ENCODE measurements around the gene LGR6. TPM values are rescaled to one million over a fixed set of nuclear protein-coding genes. Genes with fewer than 3 reads are reported as not detected.

The LGR6 gene
- total RNA-seq, 6 experiments from 2014 or later: 0.17 to 2.0 (median 1.0) TPM

GRCh38 chr1:202225131-202225530, 31.5 kb downstream of the LGR6 start:
- ATAC-seq (no peak), DNase-seq (no peak)
- TF ChIP-seq POLR2A (IDR thresholded peaks at IDR 0.05) (no peak), CTCF (IDR thresholded peaks at IDR 0.05) (no peak)
- intact Hi-C loops (cut with DNase I): no loop called here
- no peaks in the 10 kb centered on the region for H3K9me3 ChIP-seq
- no peak overlapping the region for H3K27ac ChIP-seq
- no peaks in the 10 kb centered on the region for H3K4me1 ChIP-seq
- H3K4me3 ChIP-seq: no peak overlapping the region
- WGBS (ENCODE audit: insufficient coverage, low coverage, low lambda C conversion rate, missing lambda C conversion rate): 40% methylated on average over 1 of the region's 5 CpGs
- no peaks in the 10 kb centered on the region for H3K27me3 ChIP-seq
- no peaks in the 10 kb centered on the region for H3K36me3 ChIP-seq

- Histone ChIP-seq H3K4me1 (no peaks in the 10 kb centered on the region), H3K4me3 (no peak overlapping the region), H3K27ac (no peak overlapping the region), H3K9me3 (no peaks in the 10 kb centered on the region), H3K27me3 (no peaks in the 10 kb centered on the region), H3K36me3 (no peaks in the 10 kb centered on the region)
- no peak for DNase-seq
- intact Hi-C loops (cut with DNase I): no loop called here
- ATAC-seq: no peak
- TF ChIP-seq CTCF (IDR thresholded peaks at IDR 0.05): no peak
- TF ChIP-seq POLR2A (IDR thresholded peaks at IDR 0.05): no peak
- WGBS (ENCODE audit: insufficient coverage, low coverage, low lambda C conversion rate, missing lambda C conversion rate): 17% methylated on average over 2 of the region's 7 CpGs
Measured at GRCh38 chr1:202227053-202227672, 33.6 kb downstream of the LGR6 start.

GRCh38 chr1:202227997-202228401, 34.4 kb downstream of the LGR6 start:
- intact Hi-C loops (cut with DNase I): no loop called here
- no peak for ATAC-seq
- 79% methylated on average over 2 of the region's 2 CpGs for whole genome bisulfite sequencing (ENCODE audit: insufficient coverage, low coverage, low lambda C conversion rate, missing lambda C conversion rate)
- Histone ChIP-seq H3K4me3 (no peak overlapping the region), H3K9me3 (no peaks in the 10 kb centered on the region), H3K27ac (no peak overlapping the region), H3K4me1 (no peaks in the 10 kb centered on the region), H3K27me3 (no peaks in the 10 kb centered on the region), H3K36me3 (no peaks in the 10 kb centered on the region)
- DNase-seq: no peak
- no peak for TF ChIP-seq POLR2A (IDR thresholded peaks at IDR 0.05)
- no peak for TF ChIP-seq CTCF (IDR thresholded peaks at IDR 0.05)

GRCh38 chr1:202228484-202229122, 35.0 kb downstream of the LGR6 start:
- ATAC-seq: no peak
- Histone ChIP-seq H3K27ac (no peak overlapping the region), H3K9me3 (no peaks in the 10 kb centered on the region)

More at GRCh38 chr1:202228484-202229122, 35.0 kb downstream of the LGR6 start:
- Histone ChIP-seq H3K27me3 (no peaks in the 10 kb centered on the region), H3K4me3 (no peak overlapping the region), H3K36me3 (no peaks in the 10 kb centered on the region), H3K4me1 (no peaks in the 10 kb centered on the region)
- TF ChIP-seq POLR2A (IDR thresholded peaks at IDR 0.05) (no peak), CTCF (IDR thresholded peaks at IDR 0.05) (no peak)
- no peak for DNase-seq
- intact Hi-C loops (cut with DNase I): no loop called here
- WGBS (ENCODE audit: insufficient coverage, low coverage, low lambda C conversion rate, missing lambda C conversion rate): 85% methylated on average over 4 of the region's 7 CpGs

All from right lobe of liver (tissue), 6 donors.